HG03521 (cell line): ENCODE measurements around the gene OR4C46.
"Not testable (repeated sequence)": the region's sequence is repeated elsewhere in the genome, so short reads cannot be mapped to it uniquely, and the experiment has no call there.

ENCODE experiments used
- ATAC-seq: cut with Tn5 transposase; IDR thresholded peaks from one replicate; pipeline ENCODE4 v1.9.1; 2021; ENCODE audit warnings: mild to moderate bottlenecking, moderate library complexity; ENCODE audit not compliant: unreplicated experiment

The OR4C46 gene

GRCh38 chr11:54603898-54604297, at the start of gene OR4C46:
Gene OR4C46 (minus strand): TSS chr11:54603998. CDS start chr11:54603998, 0 bp downstream.
- ATAC-seq: no peak

- not testable (repeated sequence) for ATAC-seq
Observed at GRCh38 chr11:54645606-54646005, 41.8 kb upstream of the OR4C46 start.

- ATAC-seq: not testable (repeated sequence)
Observed at GRCh38 chr11:54561439-54561838, 42.4 kb downstream of the OR4C46 start.

GRCh38 chr11:54558919-54559318, 44.9 kb downstream of the OR4C46 start:
- ATAC-seq: no peak

- ATAC-seq: no peak
Observed at GRCh38 chr11:54558407-54558806, 45.4 kb downstream of the OR4C46 start.
